BJ (cell line): ENCODE measurements around the gene TMOD1. TPM values are rescaled to one million over a fixed set of nuclear protein-coding genes. Genes with fewer than 3 reads are reported as not detected.

Experiments
- CTCF ChIA-PET: fragments of 350-600 bp; formaldehyde crosslinking; extraction: SDS; loops from one replicate; lab custom pipeline; 2021; ENCODE audit warnings: antibody characterized with exemption, inconsistent platforms; lab: Yijun Ruan, JAX
- POLR2A ChIA-PET: fragments of 300-600 bp; sonication (Branson Sonifier 250); formaldehyde crosslinking; extraction: SDS; loops from one replicate; lab custom pipeline; 2021; ENCODE audit warnings: antibody characterized with exemption; lab: Charles Lee
- DNase-seq: peaks from one replicate; pipeline ENCODE4 v3.0.0-alpha.2; 2011; ENCODE audit warnings: low read depth
- H3K27me3 ChIP-seq: 2 replicates; pipeline ENCODE4 v1.6.0; 2011; ENCODE audit warnings: low read length; ENCODE audit not compliant: control insufficient read depth, insufficient read depth
- H3K36me3 ChIP-seq: 2 replicates; pipeline ENCODE4 v1.5.1; 2011; ENCODE audit warnings: low read length; ENCODE audit not compliant: control insufficient read depth, insufficient read depth
- H3K4me3 ChIP-seq: 2 replicates; pipeline ENCODE4 v1.5.1; 2011; ENCODE audit warnings: low read depth, mild to moderate bottlenecking, control low read depth, low read length
- polyA plus RNA-seq: library from polyadenylated mRNA; depleted of rRNA; stranded (reverse); fragments of >200 nt; gene quantifications from 2 replicates; pipeline ENCODE4 v1.2.3, GENCODE V29; 2011
- TF ChIP-seq, protein P1 (sequence below): IDR thresholded peaks from 2 replicates; pipeline ENCODE4 v1.5.1; 2011; ENCODE audit warnings: low read depth, mild to moderate bottlenecking, control low read depth, inconsistent platforms, low read length, moderate library complexity; ENCODE audit not compliant: insufficient read depth

Gene TMOD1
- polyA plus RNA-seq, 1 experiment: 0.06 TPM

DNA sequence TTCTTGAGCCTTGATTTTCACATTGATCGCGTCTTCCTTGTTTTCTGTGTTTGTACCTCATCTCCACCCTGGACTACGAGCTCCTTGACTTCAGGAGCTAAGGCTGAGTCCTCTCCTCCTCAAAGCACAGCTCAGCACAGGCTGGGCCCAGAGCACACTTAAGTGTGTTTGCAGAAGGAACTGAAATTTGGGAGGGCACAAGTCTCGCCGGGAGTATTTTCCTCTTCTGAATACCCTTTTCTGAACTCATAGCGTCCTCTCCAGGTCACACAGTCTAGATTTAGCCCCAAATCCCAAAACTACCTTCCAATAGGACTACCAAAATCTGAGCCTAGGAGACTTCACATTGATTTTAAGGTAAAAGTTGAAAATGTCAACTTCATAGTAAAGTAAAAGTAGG, 90.1 kb downstream of the TMOD1 start:
- POLR2A ChIA-PET: no interaction called here
- CTCF ChIA-PET: interaction anchor here (1.9 to 18.0 kb wide), 2 partner anchors 123 kb away, joined by 11 to 292 read pairs; no protein-coding TSS in a partner anchor
- Histone ChIP-seq H3K4me3 (no peak overlapping the region), H3K27me3 (no peaks in the 10 kb centered on the region), H3K36me3 (no peaks in the 10 kb centered on the region)
- no peak for DNase-seq
- TF ChIP-seq, protein P1, sequence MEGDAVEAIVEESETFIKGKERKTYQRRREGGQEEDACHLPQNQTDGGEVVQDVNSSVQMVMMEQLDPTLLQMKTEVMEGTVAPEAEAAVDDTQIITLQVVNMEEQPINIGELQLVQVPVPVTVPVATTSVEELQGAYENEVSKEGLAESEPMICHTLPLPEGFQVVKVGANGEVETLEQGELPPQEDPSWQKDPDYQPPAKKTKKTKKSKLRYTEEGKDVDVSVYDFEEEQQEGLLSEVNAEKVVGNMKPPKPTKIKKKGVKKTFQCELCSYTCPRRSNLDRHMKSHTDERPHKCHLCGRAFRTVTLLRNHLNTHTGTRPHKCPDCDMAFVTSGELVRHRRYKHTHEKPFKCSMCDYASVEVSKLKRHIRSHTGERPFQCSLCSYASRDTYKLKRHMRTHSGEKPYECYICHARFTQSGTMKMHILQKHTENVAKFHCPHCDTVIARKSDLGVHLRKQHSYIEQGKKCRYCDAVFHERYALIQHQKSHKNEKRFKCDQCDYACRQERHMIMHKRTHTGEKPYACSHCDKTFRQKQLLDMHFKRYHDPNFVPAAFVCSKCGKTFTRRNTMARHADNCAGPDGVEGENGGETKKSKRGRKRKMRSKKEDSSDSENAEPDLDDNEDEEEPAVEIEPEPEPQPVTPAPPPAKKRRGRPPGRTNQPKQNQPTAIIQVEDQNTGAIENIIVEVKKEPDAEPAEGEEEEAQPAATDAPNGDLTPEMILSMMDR: no peak

DNA sequence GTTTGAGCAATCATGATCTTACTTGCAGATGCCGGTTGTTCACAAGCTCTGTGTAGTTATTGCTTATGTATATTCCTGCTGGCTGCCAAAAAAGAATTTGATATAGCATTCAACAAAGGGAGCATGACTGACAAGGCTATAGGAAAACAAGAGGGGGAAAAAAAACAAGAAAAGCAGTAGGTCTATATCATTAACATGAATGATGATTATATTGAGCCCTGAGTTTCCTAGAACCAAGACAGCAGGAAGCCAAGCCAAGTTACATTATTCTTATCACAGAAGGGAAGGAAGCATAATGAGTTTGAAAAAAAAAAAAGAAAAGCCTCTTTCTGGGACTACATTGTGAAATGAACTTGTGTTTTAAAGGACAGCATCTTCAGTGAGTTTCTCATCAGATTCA, 90.7 kb downstream of the TMOD1 start:
- ChIA-PET CTCF (interaction anchor here (18.0 kb wide), 1 partner anchor 124 kb away, joined by 292 read pairs; no protein-coding TSS in a partner anchor), POLR2A (no interaction called here)
- Histone ChIP-seq H3K36me3 (no peaks in the 10 kb centered on the region), H3K4me3 (no peak overlapping the region), H3K27me3 (no peaks in the 10 kb centered on the region)
- TF ChIP-seq, protein P1: no peak
- DNase-seq: no peak

DNA sequence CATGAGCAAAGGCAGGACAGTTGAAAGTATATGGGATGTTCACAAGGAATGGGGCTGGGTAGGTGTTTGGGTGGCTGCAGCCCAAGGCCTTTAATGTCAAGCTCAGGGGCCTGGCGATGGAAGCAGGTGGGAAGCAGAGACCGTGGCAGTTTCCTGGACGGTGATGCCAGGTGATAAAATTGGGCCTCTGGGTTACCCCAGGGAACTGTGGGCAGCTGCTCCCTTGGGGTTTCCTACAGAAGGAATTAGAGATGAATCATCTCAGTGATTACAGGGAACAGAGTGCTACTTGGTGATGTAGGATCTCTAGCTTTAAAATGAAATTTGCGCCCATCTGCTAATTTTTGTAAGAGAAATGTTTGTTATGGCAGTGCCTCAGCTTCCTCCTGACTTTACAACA, 92.5 kb downstream of the TMOD1 start:
- ChIA-PET POLR2A (no interaction called here), CTCF (interaction anchor here (1.3 to 18.0 kb wide), 3 partner anchors 9 to 183 kb away, joined by 3 to 292 read pairs (median 5); no protein-coding TSS in a partner anchor)
- DNase-seq: no peak

DNA sequence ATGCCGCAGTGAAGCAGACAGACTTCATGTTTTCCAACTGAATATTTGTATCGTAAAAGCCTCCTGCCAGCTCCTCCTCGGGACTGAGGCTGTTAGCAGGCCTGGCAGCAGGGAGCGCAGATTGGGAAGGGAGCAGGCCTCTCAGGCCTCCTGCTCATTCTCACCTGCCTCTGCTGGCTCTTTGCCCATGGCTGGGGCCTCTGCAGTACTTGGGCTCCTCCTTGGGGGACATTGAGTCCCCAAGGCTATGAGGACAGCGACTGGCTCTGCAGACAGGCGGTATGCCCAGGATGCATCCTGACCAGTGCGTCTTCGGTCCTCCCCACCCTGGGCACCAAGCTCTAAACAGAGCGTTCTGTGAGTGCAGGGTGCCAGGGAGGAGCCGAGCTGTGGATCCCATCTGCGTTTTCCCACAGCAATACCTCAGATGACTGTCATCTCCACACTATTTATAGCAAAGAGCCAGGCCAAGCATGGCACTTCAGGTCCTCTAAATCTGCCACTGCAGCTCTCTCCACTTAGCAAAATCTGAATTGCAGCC, 93.0 kb downstream of the TMOD1 start:
- Histone ChIP-seq H3K4me3 (no peak overlapping the region), H3K27me3 (no peaks in the 10 kb centered on the region), H3K36me3 (no peaks in the 10 kb centered on the region)
- DNase-seq: no peak
- TF ChIP-seq, protein P1: no peak
- POLR2A ChIA-PET: no interaction called here
- CTCF ChIA-PET: interaction anchor here (0.9 to 18.0 kb wide), 4 partner anchors 9 to 183 kb away, joined by 3 to 292 read pairs (median 4); partner anchors contain the start of gene TDRD7

More for the DNA sequence above, 92.5 kb downstream of the TMOD1 start:
- Histone ChIP-seq H3K36me3 (no peaks in the 10 kb centered on the region), H3K27me3 (no peaks in the 10 kb centered on the region), H3K4me3 (no peak overlapping the region)
- TF ChIP-seq, protein P1: no peak

DNA sequence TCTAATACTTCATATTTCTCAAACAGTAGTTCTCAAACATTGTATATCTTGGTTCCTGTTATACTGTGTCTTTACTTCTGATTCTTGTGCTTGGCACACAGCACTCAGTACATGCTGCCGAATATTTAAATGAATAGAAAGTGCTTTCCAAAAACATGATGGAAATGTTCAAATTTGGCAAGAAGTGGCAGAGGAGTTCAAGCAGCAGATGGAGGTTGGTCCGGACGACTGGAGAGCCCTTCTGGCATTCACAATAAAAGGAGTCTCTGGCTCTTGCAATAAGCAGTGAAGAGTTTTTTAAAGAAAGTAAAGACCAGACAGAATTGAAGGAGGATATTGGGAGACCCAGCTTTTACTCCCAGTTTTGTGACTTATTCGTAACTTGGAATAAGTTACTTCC, 95.4 kb downstream of the TMOD1 start:
- Histone ChIP-seq H3K4me3 (no peak overlapping the region), H3K27me3 (no peaks in the 10 kb centered on the region), H3K36me3 (peaks cover 4% of the 10 kb centered on the region)
- TF ChIP-seq, protein P1: no peak
- CTCF ChIA-PET: interaction anchor here (3.5 to 18.0 kb wide), 4 partner anchors 15 to 740 kb away, joined by 20 to 292 read pairs (median 80); partner anchors contain the start of gene TMOD1
- POLR2A ChIA-PET: no interaction called here
- no peak for DNase-seq
